UCSD-AML1 (cell line): ENCODE results near the gene GRAMD1A.
"Not testable (repeated sequence)": the region's sequence is repeated elsewhere in the genome, so short reads cannot be mapped to it uniquely, and the experiment has no call there.

ENCODE experiments used
- DNase-seq: peaks from one replicate; lab custom pipeline; 2025; ENCODE audit not compliant: unreplicated experiment; lab: John Stamatoyannopoulos, UW

GRAMD1A gene

DNA sequence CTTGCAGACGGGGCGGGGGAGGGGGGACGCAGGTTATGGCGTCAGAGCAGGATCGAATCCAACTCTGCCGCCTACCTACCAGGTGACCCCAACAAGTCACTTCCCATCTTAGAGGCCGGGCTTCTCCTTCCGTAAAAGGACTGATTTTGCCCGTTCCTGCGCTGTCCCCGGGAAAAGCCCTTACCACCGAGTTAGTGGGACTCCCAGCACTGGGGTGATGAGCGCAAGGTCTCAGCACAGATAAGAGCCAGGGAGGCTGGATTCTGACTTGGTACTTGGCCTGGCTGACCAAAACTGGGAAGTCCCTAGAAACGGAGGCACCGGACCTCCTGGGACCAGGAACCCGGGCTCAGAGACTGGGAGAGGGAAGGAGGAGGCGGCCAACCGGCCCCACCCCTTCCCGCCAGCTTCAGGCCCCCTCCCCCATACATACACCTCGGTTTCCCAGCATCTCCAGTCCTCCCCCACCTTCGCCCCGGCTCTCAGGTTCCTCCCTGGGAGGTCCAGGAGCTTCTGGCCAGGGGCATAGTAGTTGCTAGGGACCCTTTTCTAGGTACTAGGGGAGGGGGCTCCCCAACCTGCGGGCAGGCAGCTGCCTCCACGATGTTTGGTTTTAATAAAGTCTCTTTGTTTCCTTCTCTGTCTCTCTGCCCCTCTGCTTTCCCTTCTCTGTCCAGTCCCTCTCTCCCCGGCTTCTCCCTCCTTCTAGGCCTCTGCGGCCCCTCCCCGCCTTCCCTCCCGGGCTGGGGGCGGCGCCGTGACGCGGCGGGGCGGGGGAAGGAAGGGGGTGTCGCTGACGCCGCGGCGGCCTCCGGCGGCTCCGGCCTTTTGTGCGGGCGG lies at the start of gene GRAMD1A:
GRAMD1A (plus strand) TSS at position 826 of the 840 bp plus-strand sequence. CDS start 156 bp downstream, outside the sequence.
- DNase-seq, result peak; percentile 90

DNA sequence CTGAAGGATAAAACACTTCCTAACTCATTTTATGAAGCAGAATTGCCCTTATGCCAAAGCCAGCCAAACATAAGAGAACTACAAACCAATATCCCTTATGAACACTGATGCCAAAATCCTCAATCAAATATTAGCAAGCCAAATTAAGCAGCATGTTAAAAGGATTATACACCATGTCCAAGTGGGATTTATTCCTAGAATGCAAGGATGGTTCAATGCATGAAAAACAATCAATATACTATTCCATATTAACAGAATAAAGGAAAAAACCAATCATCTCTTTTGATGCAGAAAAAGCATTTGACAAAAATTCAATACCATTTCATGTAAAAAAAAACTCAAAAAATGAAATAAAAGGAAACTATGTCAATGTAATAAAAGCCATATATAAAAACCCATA lies 47.0 kb upstream of the GRAMD1A start:
- no peak for DNase-seq

DNA sequence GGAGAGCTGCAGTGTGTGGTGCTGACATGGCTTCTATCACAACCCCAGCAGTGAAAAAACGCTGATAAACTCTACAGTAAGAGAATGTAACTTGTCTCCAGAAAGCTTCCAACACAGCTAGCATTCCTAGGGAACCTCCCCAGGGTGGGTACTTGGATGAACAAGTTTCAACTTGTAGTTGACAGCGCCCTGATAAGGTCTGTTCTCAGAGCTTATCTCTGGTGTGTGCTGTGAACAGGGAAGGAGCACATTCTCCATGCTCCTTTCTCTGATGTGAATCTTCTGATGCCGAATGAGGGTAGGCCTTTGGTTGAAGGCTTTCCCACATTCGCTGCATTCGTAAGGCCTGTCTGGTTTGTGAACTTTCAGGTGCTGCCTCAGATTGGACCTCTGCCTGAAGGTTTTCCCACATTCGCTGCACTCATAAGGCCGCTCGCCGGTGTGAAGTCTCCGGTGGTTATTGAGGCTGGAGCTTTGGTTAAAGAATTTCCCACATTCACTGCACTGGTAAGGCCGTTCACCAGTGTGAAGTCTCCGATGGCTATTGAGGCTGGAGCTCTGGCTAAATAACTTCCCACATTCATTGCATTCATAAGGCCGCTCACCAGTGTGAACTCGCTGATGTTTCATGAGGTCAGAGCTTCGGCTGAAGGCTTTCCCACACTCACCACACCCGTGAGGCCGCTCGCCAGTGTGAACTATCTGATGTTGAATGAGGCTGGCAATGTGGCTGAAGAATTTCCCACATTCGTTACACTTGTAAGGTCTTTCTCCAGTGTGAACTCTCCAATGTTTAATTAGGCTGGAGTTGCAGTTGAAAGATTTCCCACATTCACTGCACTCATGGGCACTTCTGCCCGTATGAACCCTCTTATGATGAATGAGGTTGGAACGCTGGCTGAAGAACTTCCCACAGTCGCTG lies 42.0 kb upstream of the GRAMD1A start:
- no peak for DNase-seq

DNA sequence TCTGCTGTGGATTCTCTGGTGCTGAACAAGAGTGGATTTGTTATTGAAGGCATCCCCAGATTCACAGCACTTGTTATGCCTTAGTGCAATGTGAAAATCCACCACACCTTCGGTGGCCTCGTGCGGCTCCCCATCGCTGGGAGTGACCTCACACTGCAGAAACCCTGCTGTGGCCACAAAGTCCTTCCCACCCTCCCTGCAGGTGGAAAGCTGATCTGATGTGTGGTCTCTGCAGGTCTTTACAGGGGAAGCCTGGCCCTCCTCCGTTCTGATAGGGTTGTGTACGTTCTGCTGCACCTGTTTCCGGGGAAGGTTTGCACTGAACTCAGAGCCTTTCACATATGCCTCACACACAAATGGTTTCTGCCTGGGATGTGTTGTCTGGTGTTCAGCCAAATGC lies 41.1 kb upstream of the GRAMD1A start:
- DNase-seq, result no peak

DNA sequence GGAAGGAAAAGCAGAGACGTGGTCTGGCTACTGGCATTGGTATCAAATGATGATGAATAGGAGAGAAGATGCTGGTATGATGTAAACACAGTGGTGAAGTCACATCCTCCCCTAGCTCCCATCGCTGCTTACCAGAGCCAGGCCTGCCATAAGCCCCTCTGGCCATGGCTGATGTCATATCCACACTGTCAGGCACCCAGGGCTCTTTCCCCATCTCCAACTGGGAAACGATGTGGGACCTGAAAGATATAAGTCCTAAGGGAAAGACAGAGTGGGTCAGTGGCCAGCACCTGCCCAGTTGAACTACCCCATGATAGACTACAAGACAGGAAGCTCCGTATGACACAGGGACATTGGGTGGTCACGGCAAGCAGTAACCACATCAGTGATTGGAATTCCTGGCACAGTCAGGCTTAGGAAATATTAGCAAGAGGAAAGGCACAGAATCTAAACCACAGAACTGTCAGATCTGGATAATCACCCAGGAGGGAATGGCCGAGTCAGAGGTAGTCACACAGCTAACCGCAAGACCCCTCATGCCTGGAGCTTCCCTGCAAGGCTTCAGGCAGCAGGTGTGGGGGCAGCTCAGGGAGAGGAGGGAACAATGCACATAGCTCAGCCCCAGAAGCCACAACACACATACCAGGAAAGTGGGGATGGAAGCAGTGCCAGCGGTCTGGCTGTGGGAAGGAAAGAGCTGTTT lies 39.9 kb upstream of the GRAMD1A start:
- DNase-seq, result no peak

DNA sequence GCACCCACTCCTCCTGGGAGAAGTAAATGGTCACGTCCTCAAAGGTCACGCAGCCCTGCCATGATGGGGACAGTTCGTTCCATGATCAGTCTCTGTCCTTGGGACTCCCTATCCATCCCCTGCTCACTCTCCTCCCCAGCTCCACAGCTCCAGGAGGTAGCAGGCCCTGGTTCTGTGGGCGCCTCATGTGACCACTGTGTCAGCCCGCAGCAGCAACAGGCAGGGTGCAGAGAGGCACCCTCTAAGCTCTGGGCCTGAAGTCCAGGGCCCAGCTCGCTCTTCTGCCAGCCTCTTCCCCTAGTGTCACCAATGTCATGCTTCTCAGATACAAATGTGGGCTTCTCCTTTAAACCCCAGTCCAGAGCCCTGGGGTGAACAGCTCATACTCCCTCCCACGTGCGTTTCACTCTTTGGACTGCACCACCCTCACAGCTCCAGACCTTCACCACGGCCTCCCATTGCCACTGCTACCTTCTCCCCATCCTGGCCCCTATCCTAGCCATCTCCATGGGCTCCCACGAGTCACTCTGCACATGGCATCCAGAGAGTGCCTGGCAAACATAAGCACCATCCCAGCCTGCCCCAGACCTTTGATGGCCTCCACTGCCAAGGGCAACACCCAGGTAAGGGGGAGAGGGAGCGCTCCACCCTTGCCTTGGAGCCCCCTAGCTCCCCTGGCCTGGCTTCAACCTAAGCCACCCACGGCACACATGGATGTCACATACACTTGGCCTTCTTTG lies 39.0 kb upstream of the GRAMD1A start:
- DNase-seq, result no peak

DNA sequence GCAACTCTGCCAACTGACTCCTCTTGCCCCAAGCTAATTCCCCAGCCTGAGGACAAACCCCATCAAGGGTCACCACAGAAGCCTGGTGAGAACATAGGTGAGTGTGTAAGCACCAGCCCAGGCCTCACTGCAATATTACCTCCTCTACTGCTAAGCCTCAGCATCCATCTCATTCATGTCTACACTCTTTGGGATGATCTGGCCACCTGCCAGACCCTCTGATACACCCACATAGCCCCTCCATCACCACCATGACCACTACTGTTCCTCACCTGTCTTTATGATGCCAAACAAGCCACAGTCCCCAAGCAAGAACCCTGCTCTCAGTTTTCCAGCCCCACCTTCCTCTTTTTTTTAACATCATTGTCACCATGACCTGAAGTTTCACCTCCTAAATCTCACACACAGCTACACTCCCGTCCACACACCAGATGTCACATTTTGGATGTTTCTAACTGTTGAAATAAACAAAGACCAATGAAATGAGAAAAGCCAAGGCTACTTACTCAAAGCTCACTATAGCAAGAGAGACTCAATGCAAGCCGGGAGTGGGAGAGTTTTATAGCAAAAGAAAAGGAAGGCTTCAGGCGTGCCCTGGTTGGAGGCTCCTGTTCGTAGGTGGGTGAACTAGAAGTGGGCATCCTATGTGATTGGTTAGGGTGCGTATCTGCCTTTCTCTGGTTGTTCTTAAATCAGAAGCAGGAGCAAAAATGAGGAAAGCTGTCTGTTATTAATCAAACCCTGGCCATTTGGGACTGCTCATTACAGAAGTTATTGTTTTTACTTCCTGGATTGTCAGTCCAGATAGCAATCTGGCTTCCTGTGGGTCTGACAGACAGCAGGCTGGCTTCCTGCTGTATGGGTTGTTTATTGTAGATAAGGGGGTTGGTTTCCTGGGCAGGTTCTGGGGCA lies 38.1 kb upstream of the GRAMD1A start:
- DNase-seq, result peak; percentile 66

DNA sequence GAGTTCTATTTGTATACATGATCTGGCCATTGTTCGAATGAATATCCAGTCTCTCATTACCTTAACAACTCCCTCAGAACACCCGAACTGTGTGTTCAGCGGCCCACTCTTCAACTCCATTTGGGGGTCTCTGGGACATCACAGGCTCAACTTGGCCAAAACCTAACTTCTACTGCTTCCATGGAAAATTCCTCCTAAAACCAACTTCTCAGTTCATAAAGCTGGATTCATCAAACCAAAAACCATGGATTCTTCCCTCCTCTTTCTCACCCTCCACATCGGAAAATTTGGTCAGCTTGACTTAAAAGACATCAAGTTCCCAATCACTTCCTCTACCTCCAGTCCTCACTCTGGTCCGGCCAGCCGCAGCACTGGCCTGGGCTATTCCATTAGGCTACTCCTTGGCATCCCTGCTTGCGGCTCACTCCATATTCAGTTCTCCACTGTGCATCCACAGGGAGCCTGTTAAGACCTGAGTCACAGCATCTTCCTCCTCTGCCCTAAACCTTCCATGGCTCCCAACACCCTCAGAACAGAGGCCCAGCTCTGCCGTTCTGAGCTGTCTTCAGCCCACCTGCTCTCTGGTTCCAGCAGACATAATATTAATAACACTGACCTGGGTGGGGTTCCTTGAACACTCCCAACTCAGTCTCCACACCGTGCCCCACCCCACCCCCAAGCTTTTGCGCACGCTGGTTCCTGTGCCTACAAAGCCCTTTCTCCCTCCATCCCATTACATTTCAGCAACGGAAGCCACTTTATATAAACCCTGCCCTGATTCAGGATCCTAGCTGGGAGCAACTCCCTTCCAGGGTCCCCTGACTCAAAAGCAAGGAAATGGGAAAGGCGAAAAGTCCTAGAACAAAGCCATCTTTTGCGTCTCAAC lies 37.2 kb upstream of the GRAMD1A start:
- DNase-seq, result peak; percentile 52

DNA sequence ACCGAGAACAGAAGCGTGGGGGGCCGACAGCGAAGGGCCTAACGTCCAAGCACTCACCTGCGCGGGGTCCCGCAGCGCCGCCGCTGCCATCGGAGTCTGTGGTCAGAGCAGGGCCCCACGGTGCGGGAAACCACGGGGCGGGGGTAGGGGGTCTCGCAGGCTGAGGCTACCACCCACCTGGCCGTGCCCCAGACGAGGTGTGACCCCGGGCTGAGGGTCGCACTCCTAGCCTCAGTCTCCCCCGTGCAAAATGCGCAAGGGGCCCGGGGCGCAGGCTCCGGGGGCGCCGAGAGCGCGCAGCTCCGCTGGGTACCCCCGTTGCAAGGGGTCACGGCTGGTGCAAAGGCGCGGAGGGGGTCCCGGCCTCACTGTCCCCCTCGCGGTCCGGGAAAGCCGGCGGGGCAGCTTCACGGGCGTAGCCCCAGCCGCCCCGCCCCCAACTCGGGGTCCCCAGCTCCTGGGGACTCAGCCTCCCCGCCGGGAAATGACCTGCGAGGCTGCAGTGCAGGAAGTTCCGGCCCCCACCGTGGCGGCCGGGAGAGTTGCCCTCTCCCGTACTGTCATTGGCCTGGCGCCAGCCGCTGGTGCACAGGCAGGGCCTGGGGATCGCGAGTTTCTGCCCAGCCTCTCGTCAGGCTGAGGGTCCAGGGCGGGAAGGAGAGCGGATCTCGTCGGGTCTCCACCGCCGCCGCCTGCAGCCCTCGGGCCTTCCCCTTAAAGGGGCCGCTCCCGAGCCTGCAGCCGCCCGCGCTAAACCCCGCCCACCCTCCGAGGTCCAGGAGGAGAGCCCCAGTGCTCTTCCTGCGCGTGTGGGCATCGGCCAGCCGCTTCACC lies 36.3 kb upstream of the GRAMD1A start, which contains the start of gene ZNF792:
ZNF792 (minus strand) TSS at position 657 of the 834 bp plus-strand sequence; CDS start at position 90, 567 bp downstream.
- DNase-seq, result peak; percentile 65

DNA sequence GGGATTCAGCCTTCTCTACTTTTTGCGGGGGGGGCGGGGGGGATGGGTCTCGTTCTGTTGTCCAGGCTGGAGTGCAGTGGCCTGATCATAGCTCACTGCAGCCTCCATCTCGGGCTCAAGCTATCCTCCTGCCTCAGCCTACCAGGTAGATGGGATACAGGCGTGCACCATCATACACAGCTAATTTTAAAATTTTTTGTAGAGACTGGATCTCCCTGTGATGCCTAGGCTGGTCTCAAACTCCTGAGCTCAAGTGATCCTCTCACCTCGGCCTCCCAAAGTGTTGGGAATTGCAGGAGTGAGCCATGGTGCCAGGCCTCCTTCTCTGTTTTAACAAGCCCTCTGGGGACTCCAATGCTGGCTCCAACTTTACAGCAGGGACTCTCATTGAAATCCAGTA lies 35.5 kb upstream of the GRAMD1A start:
- no peak for DNase-seq

DNA sequence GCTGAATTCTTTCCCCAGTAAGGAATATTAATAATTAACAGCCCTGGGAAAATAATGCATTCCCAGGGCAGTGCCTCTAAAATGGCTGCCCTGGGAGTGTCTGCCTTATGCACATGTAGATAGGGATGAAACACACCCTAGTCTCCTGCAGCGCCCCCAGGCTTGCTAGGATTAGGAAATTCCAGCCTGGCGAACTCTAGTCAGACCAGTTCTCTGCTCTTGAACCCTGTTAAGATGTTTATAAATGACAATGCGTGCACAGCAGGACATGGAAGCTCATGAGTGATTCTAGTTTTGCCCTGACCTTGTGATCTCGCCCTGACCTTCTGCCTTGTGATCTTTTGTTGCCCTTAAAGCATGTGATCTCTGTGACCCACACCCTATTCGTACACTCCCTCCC lies 34.6 kb upstream of the GRAMD1A start:
- not testable (repeated sequence) for DNase-seq

DNA sequence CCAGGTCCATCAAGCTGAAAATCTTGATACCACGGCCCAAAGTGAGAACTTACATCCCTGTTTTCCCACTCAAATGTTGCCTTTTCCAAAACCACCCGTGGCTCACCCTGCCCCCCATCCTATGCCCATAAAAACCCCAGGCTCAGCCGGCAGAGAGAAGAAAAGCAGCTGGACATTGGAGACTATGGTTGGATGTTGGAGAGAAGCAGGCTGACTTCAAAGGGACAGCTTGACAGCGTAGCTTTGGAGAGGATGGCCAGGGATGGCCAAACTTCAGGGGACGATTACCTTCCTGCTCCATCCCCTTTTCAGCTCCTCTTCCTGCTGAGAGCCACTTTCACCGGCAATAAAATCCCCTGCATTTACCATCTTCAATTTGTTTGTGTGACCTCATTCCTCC lies 32.6 kb upstream of the GRAMD1A start:
- no peak for DNase-seq

DNA sequence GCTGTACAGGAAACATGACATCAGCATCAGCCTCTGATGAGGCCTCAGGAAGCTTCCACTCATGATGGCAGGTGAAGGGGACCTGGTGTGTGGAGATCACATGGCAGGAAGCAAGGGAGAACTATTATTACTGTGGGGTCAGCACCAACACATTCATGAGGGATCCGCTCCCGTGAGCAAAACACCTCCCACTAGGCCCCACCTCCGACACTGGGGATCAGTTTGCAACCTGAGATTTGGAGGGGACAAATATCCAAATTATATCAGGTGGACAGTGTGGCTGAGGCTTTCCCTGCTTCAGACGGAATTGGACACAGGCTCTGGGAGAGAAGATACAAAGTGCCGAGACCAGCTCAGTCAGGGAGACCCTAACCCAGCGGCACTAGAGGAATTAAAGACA lies 30.4 kb upstream of the GRAMD1A start:
- no peak for DNase-seq

DNA sequence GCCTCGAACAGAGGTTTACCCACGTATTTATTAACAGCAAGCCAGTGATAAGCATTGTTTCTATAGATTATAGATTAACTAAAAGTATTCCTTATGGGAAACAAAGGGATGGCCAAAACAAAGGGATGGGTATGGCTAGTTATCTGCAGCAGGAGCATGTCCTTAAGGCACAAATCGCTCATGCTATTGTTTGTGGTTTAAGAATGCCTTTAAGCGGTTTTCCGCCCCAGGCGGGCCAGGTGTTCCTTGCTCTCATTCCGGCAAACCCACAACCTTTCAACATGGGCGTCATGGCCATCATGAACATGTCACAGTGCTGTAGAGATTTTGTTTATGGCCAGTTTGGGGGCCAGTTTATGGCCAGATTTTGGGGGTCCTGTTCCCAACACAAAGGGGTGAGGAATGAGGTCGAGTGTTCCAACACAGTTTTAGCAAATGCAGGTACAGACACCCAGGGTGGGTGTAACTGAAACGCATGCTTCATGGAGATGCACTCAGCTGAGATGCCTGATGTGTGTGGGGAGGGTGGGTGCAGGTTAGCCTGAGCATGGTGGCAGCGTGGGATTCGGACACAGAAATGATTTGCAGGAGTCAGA lies 29.8 kb upstream of the GRAMD1A start:
- DNase-seq, result not testable (repeated sequence)

DNA sequence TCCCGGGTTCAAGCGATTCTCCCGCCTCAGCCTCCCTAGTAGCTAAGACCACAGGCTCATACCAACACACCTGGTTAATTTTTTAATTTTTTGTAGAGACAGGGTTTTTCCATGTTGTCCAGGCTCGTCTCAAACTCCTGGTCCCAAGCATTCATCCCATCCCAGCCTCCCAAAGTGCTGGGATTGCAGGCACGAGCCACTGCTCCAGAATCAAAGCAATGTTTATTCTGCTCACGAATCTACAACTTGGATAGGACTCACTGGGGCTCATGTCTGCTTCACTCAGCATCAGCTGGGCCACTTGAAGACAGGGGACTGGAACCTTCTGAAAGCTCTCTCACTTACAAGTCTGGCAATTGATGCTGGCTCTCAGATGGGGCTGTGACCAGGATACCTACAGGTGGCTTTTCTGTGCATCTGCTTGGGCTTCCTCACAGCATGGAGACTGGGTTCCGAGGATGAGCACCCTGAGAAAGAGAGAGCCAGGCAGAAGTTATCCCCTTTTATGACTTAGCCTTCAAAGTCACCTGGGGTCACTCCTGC lies 27.9 kb upstream of the GRAMD1A start:
- no peak for DNase-seq

DNA sequence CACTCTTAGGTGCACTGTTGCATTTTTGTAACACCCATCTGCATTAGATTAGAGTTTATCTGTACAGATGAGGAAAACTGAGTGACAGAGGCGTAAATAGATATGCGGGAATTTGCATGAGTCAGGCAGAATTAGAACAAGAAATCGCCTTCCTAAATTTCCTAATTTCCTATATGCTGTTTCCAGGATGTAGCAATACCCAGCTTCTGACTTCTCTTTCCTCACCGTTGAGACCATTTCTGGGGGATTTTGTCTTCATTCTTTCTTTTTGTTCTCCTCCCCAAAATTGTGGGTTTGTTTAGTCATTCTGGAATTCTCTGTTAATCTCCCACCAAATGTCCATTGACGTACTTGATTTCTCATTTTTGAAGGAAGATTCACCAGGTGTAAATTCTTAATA lies 25.5 kb upstream of the GRAMD1A start:
- DNase-seq, result no peak

DNA sequence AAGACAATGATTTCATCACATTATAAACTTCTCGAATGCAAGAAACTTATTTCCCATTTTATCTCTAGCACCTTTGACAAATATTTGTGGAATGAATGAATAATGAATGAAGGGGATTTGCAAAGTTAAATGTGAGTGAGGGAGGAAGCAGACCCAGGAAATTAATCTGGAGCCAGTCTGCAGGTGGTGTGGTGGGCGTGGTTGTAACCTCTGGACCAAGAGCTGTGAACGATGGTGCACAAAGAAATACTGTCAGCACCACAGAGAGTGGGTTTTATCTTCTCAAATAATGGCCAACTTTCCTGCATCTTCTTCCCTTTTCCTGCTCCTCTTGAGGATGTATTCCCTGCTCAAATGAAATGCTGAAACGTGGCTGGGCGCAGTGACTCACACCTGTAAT lies 25.1 kb upstream of the GRAMD1A start:
- DNase-seq, result no peak
